ENCODE measurements around the gene FBLN2. TPM values are rescaled to one million over a fixed set of nuclear protein-coding genes. Genes with fewer than 3 reads are reported as not detected.

The FBLN2 gene
- total RNA-seq, 1 experiment from 2014 or later, result 0.11 TPM

DNA sequence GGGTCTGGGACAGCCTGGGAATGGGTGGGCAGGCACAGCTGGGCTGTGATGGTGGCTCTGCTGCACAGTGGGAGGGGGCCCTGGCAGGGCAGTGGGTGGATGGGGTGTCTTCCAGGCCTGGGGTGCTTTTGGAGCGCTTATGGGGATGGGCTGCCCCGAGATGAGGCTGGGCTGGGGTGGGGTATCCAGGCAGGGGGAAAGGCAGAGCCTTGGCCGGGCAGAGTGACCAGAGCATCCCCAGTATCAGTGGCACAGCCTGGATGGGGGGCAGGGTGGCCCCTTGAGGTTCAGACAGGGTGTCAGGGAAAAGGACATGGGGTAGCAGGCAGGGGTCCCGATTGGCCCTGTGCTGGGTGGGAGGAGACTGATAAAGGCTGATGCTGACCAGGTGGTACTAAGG is 42.2 kb upstream of the FBLN2 start:
- H3K36me3 ChIP-seq (ENCODE audit: low read depth, low read length), result no peaks in the 10 kb centered on the region
- no TSS peak for BruUV-seq (replicated peaks)
- H3K9me2 ChIP-seq (replicated peaks; ENCODE audit: low read length), result no peaks in the 10 kb centered on the region
- no peak for DNase-seq
- H3K4me3 ChIP-seq (ENCODE audit: low read length), result no peak overlapping the region
- TF ChIP-seq, protein P1, sequence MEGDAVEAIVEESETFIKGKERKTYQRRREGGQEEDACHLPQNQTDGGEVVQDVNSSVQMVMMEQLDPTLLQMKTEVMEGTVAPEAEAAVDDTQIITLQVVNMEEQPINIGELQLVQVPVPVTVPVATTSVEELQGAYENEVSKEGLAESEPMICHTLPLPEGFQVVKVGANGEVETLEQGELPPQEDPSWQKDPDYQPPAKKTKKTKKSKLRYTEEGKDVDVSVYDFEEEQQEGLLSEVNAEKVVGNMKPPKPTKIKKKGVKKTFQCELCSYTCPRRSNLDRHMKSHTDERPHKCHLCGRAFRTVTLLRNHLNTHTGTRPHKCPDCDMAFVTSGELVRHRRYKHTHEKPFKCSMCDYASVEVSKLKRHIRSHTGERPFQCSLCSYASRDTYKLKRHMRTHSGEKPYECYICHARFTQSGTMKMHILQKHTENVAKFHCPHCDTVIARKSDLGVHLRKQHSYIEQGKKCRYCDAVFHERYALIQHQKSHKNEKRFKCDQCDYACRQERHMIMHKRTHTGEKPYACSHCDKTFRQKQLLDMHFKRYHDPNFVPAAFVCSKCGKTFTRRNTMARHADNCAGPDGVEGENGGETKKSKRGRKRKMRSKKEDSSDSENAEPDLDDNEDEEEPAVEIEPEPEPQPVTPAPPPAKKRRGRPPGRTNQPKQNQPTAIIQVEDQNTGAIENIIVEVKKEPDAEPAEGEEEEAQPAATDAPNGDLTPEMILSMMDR (conservative IDR thresholded peaks at IDR 0.05; ENCODE audit: low read depth, low read length), result no peak
- TF ChIP-seq EZH2phosphoT487 (IDR thresholded peaks at IDR 0.05; ENCODE audit: borderline replicate concordance, low read length) (no peak), EZH2 (IDR thresholded peaks at IDR 0.05; ENCODE audit: low read length, unreplicated experiment) (no peak)
- no peak overlapping the region for H3K27ac ChIP-seq (ENCODE audit: low read length)
- no peaks in the 10 kb centered on the region for H3K27me3 ChIP-seq (ENCODE audit: low read length)
- CTCF ChIA-PET, result interaction anchor here (1.1 kb wide), 2 partner anchors 10 to 141 kb away, joined by 3 read pairs; no protein-coding TSS in a partner anchor
- H3K4me1 ChIP-seq (ENCODE audit: insufficient read depth, low read length), result peaks cover 34% of the 10 kb centered on the region
- H3K4me2 ChIP-seq (ENCODE audit: low read length), result no peak overlapping the region
- H3K9me3 ChIP-seq (ENCODE audit: low read length), result no peaks in the 10 kb centered on the region
- POLR2A ChIA-PET (ENCODE audit: unreplicated experiment), result no interaction called here
- intact Hi-C loops (cut with micrococcal nuclease), result no loop called here
- H4K20me1 ChIP-seq (ENCODE audit: low read length), result no peaks in the 10 kb centered on the region
- H3F3A ChIP-seq (ENCODE audit: low read length, unreplicated experiment), result no peaks in the 10 kb centered on the region
- no peak overlapping the region for H3K9ac ChIP-seq (ENCODE audit: low read length)
- H3K79me2 ChIP-seq (ENCODE audit: low read length), result no peaks in the 10 kb centered on the region
- H2AFZ ChIP-seq (ENCODE audit: low read length), result no peak overlapping the region
- no peak for ATAC-seq

DNA sequence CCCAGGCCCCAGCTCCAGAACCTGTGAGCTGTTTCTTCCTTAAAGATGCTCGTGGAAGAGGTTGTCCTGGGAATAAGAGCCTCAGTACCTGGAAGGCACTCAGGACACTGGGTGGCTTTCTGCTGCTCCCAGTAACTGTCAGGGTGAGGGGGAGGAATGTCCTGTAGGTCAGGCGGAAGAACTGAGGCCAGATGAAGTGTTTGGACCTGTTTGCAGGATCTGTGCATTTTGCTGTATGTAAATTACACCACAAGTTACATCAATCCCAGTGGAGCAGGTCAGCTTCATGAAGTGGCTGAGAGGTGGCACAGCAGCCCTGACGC is 41.7 kb upstream of the FBLN2 start:
- Histone ChIP-seq H3K4me2 (ENCODE audit: low read length) (peak overlapping the region; percentile 35), H4K20me1 (ENCODE audit: low read length) (no peaks in the 10 kb centered on the region), H2AFZ (ENCODE audit: low read length) (no peak overlapping the region), H3K36me3 (ENCODE audit: low read depth, low read length) (no peaks in the 10 kb centered on the region), H3K9me3 (ENCODE audit: low read length) (no peaks in the 10 kb centered on the region), H3K4me1 (ENCODE audit: insufficient read depth, low read length) (peaks cover 34% of the 10 kb centered on the region), H3K27ac (ENCODE audit: low read length) (peak overlapping the region; percentile 50), H3K27me3 (ENCODE audit: low read length) (no peaks in the 10 kb centered on the region), H3F3A (ENCODE audit: low read length, unreplicated experiment) (no peaks in the 10 kb centered on the region), H3K9ac (ENCODE audit: low read length) (no peak overlapping the region), H3K9me2 (replicated peaks; ENCODE audit: low read length) (no peaks in the 10 kb centered on the region), H3K79me2 (ENCODE audit: low read length) (no peaks in the 10 kb centered on the region), H3K4me3 (ENCODE audit: low read length) (no peak overlapping the region)
- ATAC-seq, result peak; percentile 2; the same call in 1 of the 2 replicates
- POLR2A ChIA-PET (ENCODE audit: unreplicated experiment), result no interaction called here
- CTCF ChIA-PET, result interaction anchor here (0.6 to 1.1 kb wide), 2 partner anchors 11 to 141 kb away, joined by 3 to 4 read pairs; no protein-coding TSS in a partner anchor
- TF ChIP-seq EZH2phosphoT487 (IDR thresholded peaks at IDR 0.05; ENCODE audit: borderline replicate concordance, low read length) (no peak), EZH2 (IDR thresholded peaks at IDR 0.05; ENCODE audit: low read length, unreplicated experiment) (no peak)
- TF ChIP-seq, protein P1 (conservative IDR thresholded peaks at IDR 0.05; ENCODE audit: low read depth, low read length), result no peak
- intact Hi-C loops (cut with micrococcal nuclease), result no loop called here
- no TSS peak for BruUV-seq (replicated peaks)
- no peak for DNase-seq

DNA sequence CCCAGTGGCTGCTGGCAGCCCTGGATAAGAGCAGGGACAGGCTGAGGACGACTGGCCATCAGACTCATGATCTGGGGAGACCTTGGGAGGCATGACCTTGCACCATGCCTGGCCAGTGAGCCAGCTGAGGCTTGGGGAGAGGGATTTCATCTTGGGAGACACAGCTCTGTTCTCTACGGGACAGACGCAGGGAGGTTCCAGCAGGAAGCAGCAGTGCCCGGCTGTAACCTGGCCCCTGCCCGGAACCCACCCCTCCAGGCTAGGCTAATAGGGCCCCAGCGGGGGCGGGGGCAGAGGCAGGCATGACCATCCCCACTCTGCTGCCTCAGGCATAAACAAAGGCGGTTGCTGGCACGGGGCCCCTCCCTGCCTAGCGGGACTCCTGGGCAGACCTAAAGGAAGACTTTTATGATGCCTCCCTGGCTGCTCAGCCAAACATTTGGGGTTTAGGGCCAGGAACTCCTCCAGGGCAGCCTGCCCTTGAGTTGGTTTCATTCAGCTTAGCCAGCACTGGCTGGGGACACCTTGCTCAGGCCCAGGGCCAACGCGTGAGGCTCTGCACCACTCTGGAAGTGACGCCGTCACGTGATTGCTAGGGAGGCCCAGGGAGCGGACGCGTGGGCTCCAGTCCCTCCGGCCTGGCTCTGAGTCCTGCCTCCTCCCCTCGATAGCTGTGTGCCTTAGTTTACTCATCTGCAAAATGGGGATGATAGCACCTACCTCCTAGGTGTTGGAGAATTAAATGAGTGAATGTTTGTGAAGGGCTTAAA is 41.2 kb upstream of the FBLN2 start:
- no peaks in the 10 kb centered on the region for H4K20me1 ChIP-seq (ENCODE audit: low read length)
- no peaks in the 10 kb centered on the region for H3K27me3 ChIP-seq (ENCODE audit: low read length)
- peak; percentile 68 for DNase-seq
- ChIA-PET POLR2A (ENCODE audit: unreplicated experiment) (no interaction called here), CTCF (interaction anchor here (0.6 to 1.1 kb wide), 2 partner anchors 11 to 140 kb away, joined by 3 to 4 read pairs; no protein-coding TSS in a partner anchor)
- ATAC-seq, result peak; percentile 48
- H3K9ac ChIP-seq (ENCODE audit: low read length), result no peak overlapping the region
- no peaks in the 10 kb centered on the region for H3F3A ChIP-seq (ENCODE audit: low read length, unreplicated experiment)
- H3K4me2 ChIP-seq (ENCODE audit: low read length), result peak overlapping the region; percentile 35
- intact Hi-C loops (cut with micrococcal nuclease), result no loop called here
- H3K36me3 ChIP-seq (ENCODE audit: low read depth, low read length), result no peaks in the 10 kb centered on the region
- no peaks in the 10 kb centered on the region for H3K9me3 ChIP-seq (ENCODE audit: low read length)
- TF ChIP-seq EZH2 (IDR thresholded peaks at IDR 0.05; ENCODE audit: low read length, unreplicated experiment) (no peak), EZH2phosphoT487 (IDR thresholded peaks at IDR 0.05; ENCODE audit: borderline replicate concordance, low read length) (no peak)
- TF ChIP-seq, protein P1 (conservative IDR thresholded peaks at IDR 0.05; ENCODE audit: low read depth, low read length), result no peak
- H3K4me1 ChIP-seq (ENCODE audit: insufficient read depth, low read length), result peaks cover 34% of the 10 kb centered on the region
- H3K4me3 ChIP-seq (ENCODE audit: low read length), result no peak overlapping the region
- no peak overlapping the region for H2AFZ ChIP-seq (ENCODE audit: low read length)
- peak overlapping the region; percentile 50 for H3K27ac ChIP-seq (ENCODE audit: low read length)
- no peaks in the 10 kb centered on the region for H3K9me2 ChIP-seq (replicated peaks; ENCODE audit: low read length)
- no peaks in the 10 kb centered on the region for H3K79me2 ChIP-seq (ENCODE audit: low read length)
- BruUV-seq (replicated peaks), result no TSS peak

Data from PC-3 (cell line).